ENCODE measurements around the gene LYRM2.

LYRM2 gene

DNA sequence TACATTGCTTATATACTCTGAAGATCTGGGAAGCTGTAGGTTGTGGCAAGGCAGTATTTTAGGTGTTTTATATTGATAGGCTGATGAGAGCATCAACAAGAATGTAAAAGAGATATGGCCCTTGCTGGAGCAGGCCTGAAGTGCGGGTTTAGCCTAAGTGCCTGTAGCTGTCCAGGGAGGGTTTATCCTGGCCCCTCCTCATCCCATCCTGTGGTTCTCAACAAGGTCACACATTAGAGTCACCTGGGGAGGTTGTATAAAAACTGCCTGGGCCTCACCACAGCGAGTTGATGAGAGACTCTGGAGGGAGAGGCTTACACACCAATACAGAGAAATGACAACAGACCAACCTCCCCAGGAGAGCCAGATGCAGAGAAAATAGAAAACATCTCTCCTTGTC, 48.4 kb downstream of the LYRM2 start:
- no peak for DNase-seq

DNA sequence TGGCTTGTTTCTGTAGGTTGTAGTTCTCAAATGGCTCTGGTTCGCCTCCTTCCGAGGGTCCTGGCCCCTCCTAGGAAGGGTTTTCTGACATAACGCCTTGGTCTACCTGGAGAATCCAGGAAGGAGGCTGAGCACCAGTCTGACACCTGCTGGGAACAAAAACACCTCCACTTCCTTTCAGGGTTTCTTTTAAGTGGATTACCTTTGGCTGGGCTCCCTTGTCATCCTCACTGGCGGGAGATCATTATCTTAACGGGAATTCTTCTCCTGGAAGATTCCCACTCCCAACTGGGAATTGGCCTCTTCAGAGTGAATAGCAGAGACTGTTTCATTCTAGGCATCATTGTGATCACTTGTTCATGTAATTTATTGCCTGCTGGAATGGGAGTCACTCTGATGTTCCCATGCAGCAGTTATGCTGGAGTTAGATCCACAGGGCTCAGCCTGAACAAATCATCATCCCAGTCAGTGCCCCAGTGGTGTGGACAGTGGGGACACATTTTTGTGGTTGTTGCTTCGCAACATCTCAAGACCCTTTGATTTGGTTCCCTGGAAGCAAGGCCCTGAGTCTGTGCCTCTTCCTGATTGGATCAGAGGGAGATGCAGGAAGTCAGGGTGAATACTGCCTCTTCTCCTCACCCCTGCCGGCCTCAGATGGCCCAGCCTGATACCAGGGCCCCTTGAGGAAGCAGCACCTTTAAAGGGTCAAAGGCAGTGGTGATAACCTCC, 49.1 kb downstream of the LYRM2 start:
- no peak for DNase-seq

DNA sequence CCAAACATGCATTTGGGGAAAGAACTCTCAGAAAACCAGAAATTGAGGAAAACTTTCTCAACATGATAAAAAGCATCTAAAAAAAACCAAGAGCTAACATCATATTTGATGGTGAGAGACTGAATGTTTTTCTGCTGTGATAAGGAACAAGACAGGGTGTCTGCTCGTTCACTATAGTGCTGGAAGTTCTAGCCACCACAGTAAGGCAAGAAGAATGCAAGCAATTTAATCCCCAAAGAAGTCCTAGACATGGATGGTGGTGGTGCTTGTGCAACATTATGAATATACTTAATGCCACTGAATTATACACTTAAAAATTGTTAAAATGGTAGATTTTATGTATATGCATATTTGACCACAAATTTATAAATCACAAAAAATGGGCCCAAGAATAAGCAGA, 53.4 kb downstream of the LYRM2 start:
- no peak for DNase-seq

DNA sequence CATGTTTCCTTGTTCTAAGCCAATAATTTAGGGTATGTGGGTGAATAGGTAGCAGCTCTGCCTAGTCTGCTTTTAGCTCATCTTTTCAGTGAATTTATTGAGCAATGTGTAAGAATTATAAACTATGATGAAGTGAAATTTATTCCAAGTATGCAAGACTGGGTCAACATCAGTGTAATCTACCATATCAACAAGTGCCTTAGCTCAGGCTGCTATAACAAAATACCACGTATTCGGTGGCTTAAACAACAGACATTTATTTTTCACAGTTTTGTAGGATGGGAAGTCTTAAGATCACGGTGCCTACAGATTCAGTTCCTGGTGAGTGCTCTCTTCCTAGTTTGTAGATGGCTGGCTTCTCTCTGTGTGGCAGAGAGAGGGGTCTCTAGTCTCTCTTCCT, 54.0 kb downstream of the LYRM2 start:
- no peak for DNase-seq

DNA sequence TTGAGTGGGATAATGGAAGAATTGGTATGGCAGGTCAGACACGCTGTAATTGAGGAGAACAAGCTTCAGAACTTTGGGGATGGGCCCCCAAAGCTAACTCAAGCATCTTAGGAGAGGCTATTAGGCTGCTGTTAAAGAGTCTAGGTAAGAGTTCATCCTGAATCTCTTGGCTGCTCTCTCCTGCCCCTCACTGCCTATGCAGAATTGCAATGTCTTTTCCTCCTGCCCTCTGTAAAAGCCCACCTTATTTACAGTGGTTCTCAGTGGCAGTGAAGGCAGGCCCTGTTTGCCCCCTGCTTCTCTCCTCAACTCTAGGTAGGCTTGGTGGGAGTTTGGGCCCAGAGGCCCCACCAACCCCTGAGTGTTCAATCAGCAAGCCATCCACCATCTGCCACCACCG, 55.0 kb downstream of the LYRM2 start:
- DNase-seq: no peak

DNA sequence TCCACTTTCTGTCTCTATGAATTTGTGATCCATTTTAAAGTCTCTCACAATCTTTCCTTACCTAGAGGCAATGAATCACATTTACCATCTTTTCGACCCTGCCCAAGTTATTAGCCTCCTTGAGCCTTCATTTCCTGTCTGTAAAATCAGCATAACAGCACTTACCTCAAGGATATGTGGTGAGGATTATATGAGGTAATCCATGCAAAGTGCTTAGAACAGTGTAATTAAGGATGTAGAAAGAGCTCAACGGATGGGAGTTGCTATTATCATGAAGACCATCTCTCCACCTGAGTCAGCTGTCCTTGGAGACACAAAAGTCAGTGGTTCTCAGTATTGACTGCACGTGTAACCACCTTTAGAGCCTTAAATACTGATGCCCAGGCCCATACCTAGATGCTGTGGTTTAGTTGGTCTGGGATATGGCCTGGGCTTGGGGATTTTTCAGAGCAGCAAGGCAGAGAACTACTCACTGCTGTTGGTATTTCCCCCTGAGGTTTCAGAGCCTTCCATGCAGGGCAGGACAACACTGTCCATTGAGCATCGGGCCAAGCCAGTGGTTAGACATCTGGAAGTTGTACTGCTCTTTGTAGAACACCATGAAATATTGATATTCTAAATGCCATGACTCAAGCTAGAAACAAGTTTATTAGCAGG, 55.8 kb downstream of the LYRM2 start:
- DNase-seq: no peak

DNA sequence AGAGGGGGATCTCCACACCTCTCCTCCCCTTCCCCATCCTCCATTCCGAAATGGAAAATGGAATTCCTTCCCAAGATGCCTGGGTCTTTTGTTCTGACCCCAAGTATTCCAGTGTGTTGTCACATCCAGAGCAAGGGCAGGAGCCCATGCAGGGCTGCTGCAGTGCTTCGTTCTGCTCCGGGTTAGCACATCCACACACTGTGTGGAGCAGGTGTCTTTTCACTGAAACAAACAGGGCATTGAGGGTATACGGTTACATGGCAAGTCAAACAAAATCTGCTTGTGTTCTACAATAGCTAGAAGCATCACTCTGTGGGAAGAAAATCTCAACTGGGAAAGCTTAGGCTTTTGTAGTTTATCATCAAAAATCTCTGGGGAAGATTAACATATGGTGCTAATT, 56.9 kb downstream of the LYRM2 start:
- no peak for DNase-seq

DNA sequence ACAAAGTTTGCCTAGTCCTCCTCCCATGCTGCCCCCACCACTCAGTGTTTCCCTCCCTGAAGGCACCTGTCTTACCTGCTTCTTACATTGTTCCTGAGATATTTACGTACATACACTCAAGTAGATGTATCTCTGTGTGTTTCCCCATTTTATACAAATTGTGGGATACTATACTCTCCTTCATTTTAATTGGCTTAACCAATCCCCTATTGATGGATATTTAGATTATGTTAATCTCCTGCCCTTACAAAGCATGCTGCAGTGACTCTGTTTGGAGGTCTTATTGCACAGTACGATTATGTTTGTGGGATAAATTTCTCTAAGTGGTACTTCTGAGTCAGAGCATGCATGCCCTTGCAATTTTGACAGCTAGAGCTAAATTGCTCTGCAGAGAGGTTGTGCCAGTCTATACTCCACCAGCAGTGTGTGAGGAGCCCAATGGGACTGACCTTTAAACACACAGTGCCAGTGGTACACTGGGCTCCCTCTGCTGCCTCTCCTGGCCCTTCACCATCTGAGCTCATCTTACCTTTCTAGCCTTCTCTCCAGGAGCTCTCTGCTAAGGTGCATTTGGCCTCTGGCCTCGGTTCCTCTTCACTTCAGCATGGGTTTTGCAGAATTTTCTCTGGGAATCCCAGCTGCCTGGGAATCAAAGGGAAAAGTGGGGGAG, 57.4 kb downstream of the LYRM2 start:
- no peak for DNase-seq

DNA sequence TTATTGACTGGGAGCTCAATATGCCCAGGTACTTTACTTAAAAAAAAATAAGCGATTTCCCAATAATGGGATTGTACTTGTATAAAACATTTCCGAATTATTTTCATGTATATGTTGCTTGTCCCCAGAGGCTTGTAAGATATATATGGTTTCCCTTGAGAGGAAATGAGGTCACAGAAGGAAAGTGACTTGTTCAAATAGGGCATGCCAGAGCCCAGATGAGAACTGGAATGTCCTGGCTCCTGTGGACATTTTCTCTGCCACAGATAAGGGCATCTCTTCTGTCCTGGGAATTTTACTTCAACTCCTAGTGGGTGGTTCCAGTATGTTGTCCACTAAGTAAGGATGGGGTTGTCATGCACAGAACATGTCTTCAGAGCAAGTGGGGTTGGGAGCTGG, 63.0 kb downstream of the LYRM2 start:
- DNase-seq: no peak

DNA sequence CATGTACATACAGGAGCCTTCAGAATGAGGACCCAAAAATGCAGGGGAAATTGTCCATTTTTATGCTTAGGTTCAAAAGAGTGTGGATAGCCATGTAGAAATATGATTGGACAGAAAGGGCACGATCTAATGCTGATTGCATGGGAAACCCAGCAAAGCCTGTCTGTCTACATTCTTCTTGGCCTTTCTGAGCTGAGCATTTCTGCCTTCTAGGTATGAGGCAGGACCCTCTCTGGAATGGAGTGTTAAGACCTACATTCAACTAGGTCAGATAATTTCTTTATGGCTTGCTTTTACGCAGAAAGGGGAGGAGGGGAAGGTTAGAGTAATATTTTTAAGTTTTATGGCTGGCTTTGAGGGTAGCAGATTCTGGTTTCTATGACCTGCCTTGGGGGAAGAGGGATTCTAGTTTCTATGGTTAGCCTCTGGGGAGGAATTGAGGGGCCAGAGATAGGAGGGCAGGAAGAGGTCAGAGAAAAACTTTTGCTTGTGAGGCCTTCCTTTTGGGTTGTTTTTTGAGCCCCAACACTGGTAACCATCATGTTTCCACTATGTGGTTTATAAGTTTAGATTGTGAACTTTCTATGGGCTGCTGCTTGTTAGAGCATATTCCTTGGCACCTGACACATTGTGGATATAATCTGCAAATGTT, 63.5 kb downstream of the LYRM2 start:
- no peak for DNase-seq

DNA sequence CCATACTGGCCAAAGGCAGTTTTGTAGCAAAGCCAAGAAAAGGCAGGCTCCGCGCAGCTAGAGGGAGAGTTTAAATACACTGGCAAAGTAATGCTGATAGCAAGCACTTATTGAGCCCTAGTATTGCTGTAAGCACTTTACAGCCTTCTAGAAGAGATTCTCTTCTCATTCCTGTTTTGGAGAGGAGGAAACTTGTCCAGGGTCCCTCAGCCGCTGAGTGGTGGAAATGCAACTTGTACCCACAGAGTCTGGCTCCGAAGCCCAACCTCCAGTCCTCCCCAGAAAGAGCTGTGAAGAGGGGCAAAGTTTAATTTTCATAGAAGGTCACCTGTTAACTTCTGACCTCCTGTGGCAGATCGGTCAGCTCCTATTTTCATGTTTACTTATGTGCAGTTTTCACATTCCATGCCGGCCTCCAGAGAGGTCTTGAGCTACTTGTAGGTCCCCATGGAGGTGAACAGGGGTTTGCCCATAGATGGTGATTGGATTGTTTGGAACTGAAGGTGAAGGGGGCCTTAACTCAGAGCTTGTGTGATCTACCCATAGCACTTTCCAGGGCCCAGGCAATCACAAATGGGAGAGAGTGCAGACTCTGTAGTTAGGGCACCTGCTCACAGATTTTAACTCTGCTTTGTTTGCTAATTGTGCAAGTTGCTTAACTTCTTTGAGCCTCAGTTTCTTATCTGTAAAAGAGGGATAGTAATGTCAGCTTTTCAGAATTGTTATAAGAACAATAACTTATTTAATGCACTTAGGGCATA, 70.7 kb downstream of the LYRM2 start:
- no peak for DNase-seq

DNA sequence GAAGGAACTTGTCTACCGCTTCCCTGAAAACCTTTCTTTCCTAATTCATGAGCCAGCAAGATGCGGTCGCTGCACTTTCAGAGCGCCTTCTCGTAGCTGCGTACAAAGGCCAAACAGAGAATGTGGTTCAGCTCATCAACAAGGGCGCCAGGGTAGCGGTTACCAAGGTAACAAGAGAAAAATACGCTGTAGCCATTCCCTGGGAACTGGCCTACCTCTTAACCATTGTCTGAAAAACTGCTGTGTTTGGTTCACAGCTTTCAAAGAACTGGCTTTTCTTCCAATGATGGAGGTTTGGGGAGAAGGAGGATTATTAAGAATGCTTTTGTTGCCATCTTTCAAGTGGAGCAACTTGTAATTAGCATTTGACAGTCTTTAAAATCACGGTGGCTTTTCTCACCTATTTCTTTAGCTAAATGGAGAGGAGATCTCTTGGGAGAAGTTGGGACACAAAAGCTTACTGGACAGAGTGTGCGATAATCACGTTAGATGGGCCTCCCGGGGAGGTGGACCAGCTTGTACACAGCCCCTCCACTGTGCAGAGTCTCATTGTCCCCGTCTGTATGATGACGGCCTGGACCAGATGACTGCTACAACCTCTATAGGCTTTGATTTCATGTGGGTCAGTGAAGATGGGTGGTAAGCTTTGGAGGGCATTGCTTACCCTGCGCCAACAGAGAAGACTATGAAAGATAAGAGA, 71.5 kb downstream of the LYRM2 start:
- DNase-seq: no peak

DNA sequence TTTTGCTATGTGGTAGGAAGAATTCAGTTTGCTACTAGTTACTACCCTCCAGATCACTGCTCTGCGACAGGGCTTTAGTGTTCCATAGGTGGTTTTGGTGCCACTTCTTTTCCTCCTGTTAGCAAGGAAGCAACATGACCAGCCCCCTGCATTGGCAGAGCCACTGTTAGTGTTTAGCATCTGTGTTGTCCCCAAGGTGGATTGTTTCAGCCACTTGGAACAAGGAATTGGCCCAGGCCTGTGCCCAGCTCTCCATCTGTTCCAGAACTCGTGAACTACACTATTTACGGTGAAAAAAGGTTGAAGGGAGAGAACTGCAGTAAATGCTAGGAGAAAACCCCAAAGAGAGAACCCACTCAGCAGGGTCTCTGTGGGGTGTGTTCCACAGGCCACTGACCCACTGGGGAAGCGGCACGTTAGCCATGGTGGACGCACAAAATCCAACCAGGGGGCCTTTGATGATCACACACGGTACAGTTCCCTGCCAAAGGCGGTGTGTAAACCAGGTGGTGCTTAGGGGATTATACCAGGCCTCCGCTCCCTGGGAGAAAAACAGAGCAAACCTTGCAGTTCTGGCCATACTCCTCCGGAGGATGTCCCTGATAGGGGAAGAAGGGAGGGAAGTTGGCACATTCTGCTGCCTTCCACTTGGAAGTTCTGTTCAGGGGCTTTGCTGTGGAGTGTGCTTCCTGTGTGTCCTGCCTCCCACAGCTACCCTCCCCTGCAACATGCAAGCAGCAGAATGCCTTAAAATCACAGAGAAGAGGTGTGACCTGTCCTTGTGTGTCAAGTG, 72.3 kb downstream of the LYRM2 start:
- DNase-seq: no peak

DNA sequence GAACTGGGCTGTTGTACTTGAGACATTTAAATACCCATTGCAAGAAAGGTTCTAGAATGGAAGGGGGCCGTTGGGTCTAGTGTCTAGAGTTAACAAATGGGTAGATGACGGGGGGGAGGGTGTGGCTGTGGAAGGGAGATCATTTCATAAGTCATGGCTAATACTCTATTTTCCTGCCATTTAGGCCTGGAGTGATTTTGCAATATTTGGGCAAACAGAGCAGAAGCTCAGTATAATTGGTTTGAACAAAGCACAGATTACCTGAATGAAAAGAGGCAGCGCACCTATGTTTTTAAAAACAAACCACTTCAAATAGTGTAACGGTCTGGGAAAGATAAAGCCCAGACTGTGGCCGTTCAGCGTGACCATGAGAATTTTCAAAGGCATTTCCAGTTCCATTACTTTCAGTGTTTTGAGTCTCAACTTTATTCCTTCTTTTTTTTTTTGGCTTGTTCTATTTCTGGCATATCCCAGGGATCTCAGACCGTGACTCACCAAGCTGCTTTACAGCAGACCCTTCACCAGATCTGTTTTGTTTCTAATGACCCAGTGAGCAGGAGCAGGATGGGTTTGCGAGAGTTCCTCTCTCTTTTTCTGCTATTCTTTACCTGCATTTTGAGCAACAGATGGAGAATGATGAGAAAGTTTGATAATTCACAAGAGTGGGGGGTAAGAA, 73.7 kb downstream of the LYRM2 start:
- no peak for DNase-seq

DNA sequence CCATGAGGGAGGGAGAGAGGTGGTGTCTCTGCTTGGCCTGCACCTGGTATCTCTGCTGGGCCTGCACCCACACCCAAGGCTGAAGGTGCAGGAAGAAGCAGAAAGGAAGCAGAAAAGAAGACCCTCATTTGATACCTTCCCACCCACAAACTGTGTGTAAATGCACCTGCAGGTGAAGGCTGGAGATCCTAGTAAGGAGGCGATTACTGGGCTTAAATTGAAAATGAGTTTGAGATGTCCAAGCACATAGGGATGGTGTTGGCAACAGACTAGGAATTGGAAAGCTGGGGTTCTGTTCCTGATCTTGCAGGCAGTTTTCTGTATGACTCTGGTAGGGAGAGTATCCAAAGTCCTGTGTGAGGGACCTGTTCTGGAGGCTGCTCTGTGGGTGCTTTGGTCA, 74.7 kb downstream of the LYRM2 start:
- no peak for DNase-seq

DNA sequence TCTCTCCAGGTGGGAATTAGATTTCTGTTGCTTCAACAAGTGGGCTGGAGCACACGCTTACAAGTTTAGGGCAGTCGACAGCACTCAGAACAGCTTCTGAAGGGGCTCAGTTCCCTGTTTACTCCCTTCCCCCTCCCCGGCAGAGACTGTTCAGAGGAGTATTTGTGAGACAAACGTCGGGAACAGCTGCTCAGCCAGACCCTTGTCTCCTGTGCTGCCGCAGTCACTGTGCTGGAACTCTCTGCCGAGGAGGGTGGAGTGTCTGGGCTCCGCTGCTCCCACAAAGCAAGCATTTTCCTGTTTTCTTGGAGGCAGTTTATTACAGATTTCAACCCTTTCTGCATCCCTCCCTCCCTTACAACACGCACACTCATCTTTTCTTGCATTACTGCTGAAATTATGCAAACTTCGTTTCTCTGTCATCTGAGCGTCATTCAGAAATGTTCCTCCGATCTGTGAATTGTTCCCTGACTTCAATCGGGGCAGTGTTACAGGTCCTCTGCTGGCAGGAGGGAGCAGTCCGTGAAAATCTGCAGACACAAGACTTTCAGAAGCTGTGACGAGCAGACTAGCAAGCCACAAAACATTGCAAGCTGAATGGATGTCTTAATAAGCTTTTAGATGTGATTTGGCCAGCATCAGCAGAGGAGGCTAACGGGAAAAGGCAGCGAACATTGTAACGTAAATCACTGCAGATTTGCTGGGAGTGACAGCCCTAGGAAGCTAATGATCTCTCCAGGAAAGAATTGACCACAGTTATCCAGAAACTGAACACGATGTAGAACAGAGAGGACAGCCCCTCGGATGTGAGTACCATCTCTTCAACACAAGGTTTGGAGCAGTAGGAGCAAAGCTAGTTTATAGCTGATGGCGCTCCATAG, 76.2 kb downstream of the LYRM2 start:
- DNase-seq: no peak

DNA sequence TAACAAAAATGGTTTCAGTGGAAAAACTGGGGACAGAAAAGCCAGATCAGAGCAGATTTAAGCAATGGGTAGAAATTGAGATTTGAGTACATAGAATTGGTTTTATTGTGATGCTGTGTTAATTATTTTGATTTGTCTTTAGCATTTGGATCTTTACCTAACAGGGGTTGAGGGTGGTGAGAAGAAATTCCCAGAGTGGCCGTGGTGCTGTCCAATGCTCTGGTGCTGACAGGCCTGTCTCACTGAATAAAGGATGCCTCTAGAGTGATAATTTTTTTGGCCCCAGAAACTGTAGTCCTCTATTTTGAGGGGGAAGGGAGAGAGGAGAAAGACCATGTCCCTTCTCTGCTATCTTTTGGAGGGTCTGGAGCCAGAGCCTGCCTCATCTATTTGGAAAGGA, 79.1 kb downstream of the LYRM2 start:
- DNase-seq: no peak

DNA sequence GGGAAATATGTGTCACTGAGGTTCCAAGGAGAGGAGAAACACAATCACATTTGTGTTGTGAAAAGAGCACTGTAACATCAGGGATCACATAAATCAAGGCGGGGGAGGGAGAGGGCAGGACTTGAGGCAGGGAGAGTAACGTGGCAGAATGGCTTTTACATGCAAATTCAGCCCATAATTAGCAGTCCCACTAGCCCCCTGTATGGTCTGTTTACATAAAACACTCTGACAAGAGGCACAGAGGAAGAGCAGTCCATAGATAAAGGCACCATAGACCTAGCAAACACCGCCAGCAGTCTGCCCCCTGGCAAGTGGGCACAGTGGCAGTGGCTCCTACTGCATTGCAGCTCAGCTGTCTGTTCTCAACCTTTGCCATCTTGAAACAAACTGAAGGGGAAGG, 82.7 kb downstream of the LYRM2 start:
- DNase-seq: no peak

DNA sequence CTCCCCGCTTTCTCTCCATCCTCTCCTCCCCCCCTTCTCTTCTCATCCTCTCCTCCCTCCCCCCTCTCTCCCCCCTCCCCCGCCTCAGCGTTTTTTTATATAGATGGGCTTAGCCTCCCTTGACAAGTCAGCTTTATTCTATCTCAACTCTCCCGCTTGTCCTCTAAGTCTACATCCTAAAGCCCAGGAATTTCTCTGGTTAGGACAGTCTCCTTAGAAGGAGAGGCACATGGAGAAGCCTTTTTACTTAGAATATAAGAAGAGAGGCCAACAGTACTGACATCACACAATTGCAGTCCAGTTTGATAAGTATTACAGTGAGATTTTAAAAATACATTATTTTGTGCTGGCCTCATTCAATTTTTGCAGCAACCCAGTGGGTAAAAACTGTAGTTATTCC, 83.5 kb downstream of the LYRM2 start:
- DNase-seq: no peak

DNA sequence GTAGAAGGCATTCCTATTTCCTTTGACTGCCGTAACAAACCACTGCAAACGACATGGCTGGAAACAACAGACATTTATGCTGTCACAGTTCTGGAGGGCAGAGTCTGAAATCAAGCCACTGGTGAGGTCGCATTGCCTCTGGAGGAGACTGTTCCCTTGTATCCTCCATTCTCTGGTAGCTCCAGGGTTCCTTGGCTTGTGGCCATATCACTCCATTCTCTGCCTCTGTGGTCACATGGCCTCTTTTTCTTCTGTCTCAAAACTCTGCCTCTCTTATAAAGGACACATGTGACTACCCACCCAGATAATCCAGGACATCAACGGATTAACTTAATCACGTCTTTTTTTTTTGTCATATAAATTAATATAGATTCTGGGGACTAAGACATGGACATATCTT, 84.4 kb downstream of the LYRM2 start:
- DNase-seq: no peak

Measured in SW 1271 (cell line).